ENCODE data around the gene SNCB.

DNA sequence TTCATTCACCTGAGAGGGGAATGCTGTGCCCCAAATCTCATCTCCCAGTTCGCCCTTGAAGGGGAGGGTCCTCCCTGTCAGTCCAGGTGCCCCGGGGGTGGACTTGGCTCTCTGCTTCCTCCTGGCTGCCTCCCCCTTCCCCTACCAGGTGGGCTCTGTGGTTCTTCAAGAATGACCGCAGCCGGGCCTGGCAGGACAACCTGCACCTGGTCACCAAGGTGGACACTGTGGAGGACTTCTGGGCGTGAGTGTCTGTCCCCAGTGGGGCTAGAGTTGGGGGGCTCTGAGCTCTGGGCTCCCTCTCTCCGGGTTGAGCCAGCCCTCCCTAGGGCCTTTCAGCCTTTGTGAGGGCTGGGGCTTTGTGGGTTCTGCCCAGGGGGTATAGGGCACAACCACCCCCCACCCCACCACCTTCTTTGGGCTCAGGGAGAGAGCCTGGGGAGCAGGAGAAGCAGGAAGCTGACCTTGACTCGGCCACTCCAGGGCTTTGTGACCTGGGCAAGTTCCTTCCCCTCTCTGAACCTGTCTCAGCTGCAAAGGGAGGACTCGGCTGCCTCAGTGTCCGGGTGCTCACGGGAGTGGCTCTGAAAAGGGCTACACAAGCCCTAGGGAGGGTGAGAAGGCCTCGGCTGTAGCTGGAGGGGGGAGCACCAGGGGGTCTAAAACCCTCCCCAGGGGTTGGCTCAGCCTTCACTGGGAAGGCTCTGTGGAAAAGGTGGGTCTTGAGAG is 13.3 kb upstream of the SNCB start:
- TF ChIP-seq, protein P1, sequence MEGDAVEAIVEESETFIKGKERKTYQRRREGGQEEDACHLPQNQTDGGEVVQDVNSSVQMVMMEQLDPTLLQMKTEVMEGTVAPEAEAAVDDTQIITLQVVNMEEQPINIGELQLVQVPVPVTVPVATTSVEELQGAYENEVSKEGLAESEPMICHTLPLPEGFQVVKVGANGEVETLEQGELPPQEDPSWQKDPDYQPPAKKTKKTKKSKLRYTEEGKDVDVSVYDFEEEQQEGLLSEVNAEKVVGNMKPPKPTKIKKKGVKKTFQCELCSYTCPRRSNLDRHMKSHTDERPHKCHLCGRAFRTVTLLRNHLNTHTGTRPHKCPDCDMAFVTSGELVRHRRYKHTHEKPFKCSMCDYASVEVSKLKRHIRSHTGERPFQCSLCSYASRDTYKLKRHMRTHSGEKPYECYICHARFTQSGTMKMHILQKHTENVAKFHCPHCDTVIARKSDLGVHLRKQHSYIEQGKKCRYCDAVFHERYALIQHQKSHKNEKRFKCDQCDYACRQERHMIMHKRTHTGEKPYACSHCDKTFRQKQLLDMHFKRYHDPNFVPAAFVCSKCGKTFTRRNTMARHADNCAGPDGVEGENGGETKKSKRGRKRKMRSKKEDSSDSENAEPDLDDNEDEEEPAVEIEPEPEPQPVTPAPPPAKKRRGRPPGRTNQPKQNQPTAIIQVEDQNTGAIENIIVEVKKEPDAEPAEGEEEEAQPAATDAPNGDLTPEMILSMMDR (IDR thresholded peaks at IDR 0.05 in 2 of 3, conservative IDR thresholded peaks at IDR 0.05 in 1 of 3; ENCODE audit: borderline replicate concordance in 1 of 3, insufficient read depth in 1 of 3, low read depth in 2 of 3, low read length in 2 of 3): no peak
- no peak for TF ChIP-seq JUND (IDR thresholded peaks at IDR 0.05)

Data from HCT116 (cell line).